SK-N-SH treated with all-trans-retinoic acid at 6 μM for 48 hours (cell line): Measurements from ENCODE around the gene ZNF202.

Experiments
- ATAC-seq: fragments of 200-7000 bp; cut with Tn5 transposase; 3 replicates; pipeline ENCODE4 v1.9.1; 2020; ENCODE audit warnings: mild to moderate bottlenecking, moderate library complexity
- ARNTL ChIP-seq: fragments of 450-650 bp; formaldehyde crosslinking; IDR thresholded peaks from 2 replicates; pipeline ENCODE4 v1.5.0; 2020; ENCODE audit warnings: low read depth, mild to moderate bottlenecking, moderate library complexity, borderline replicate concordance
- BACH2 ChIP-seq: fragments of 250-450 bp; sonication (Bioruptor Pico); IDR thresholded peaks from 2 replicates; pipeline ENCODE4 v1.9.0; 2021; ENCODE audit warnings: mild to moderate bottlenecking, borderline replicate concordance
- CSDC2 ChIP-seq: fragments of 250-450 bp; sonication (Bioruptor Pico); IDR thresholded peaks from 2 replicates; pipeline ENCODE4 v1.5.0; 2020; ENCODE audit warnings: mild to moderate bottlenecking, moderate library complexity
- ESRRG ChIP-seq: fragments of 250-450 bp; sonication (Bioruptor Pico); IDR thresholded peaks from 2 replicates; pipeline ENCODE4 v1.6.1; 2021; ENCODE audit warnings: mild to moderate bottlenecking
- GLIS3 ChIP-seq: fragments of 250-450 bp; sonication (Bioruptor Pico); IDR thresholded peaks from 2 replicates; pipeline ENCODE4 v1.5.0; 2020; ENCODE audit warnings: mild to moderate bottlenecking, moderate library complexity
- ISL1 ChIP-seq: fragments of 250-450 bp; sonication (Bioruptor Pico); IDR thresholded peaks from 2 replicates; pipeline ENCODE4 v2.1.2; 2022; ENCODE audit warnings: mild to moderate bottlenecking, moderate library complexity
- OSR1 ChIP-seq: fragments of 250-450 bp; sonication (Bioruptor Pico); IDR thresholded peaks from 2 replicates; pipeline ENCODE4 v1.8.0; 2022; ENCODE audit warnings: moderate library complexity, mild to moderate bottlenecking, inconsistent platforms
- PATZ1 ChIP-seq: fragments of 250-450 bp; sonication (Bioruptor Pico); IDR thresholded peaks from 2 replicates; pipeline ENCODE4 v1.8.0; 2020; ENCODE audit warnings: mild to moderate bottlenecking, moderate library complexity, borderline replicate concordance
- POU6F1 ChIP-seq: fragments of 250-450 bp; sonication (Bioruptor Pico); IDR thresholded peaks from 2 replicates; pipeline ENCODE4 v1.8.0; 2021; ENCODE audit warnings: low read depth, mild to moderate bottlenecking, moderate library complexity, borderline replicate concordance
- PPARA ChIP-seq: fragments of 250-450 bp; sonication (Bioruptor Pico); IDR thresholded peaks from 2 replicates; pipeline ENCODE4 v1.5.0; 2020; ENCODE audit warnings: mild to moderate bottlenecking, borderline replicate concordance
- RARB ChIP-seq: fragments of 250-450 bp; sonication (Bioruptor Pico); IDR thresholded peaks from 2 replicates; pipeline ENCODE4 v1.8.0; 2021; ENCODE audit warnings: mild to moderate bottlenecking, moderate library complexity
- SNAI2 ChIP-seq: fragments of 250-450 bp; sonication (Bioruptor Pico); IDR thresholded peaks from 2 replicates; pipeline ENCODE4 v1.5.0; 2020; ENCODE audit warnings: mild to moderate bottlenecking, moderate library complexity
- TCF4 ChIP-seq: fragments of 250-450 bp; sonication (Bioruptor Pico); IDR thresholded peaks from 2 replicates; pipeline ENCODE4 v1.8.0; 2021; ENCODE audit warnings: mild to moderate bottlenecking, moderate library complexity, borderline replicate concordance
- TOX ChIP-seq: fragments of 250-450 bp; sonication (Bioruptor Pico); IDR thresholded peaks from 2 replicates; pipeline ENCODE4 v1.8.0; 2021; ENCODE audit warnings: mild to moderate bottlenecking, moderate library complexity, borderline replicate concordance
- TSHZ2 ChIP-seq: fragments of 250-450 bp; sonication (Bioruptor Pico); IDR thresholded peaks from 2 replicates; pipeline ENCODE4 v1.5.0; 2020; ENCODE audit warnings: mild to moderate bottlenecking, moderate library complexity
- ZC3H10 ChIP-seq: fragments of 250-450 bp; sonication (Bioruptor Pico); IDR thresholded peaks from 2 replicates; pipeline ENCODE4 v1.5.1; 2021; ENCODE audit warnings: mild to moderate bottlenecking, moderate library complexity
- ZFP3 ChIP-seq: fragments of 250-450 bp; sonication (Bioruptor Pico); IDR thresholded peaks from 2 replicates; pipeline ENCODE4 v1.5.0; 2020; ENCODE audit warnings: mild to moderate bottlenecking, moderate library complexity
- ZFP30 ChIP-seq: fragments of 450-650 bp; formaldehyde crosslinking; IDR thresholded peaks from 2 replicates; pipeline ENCODE4 v1.5.0; 2022; ENCODE audit warnings: mild to moderate bottlenecking, moderate library complexity
- ZNF565 ChIP-seq: fragments of 450-650 bp; formaldehyde crosslinking; conservative IDR thresholded peaks from 2 replicates; pipeline ENCODE4 v1.5.0; 2020; ENCODE audit warnings: low read depth, mild to moderate bottlenecking, moderate library complexity
- ZNF70 ChIP-seq: fragments of 450-650 bp; formaldehyde crosslinking; IDR thresholded peaks from 2 replicates; pipeline ENCODE4 v1.5.0; 2020; ENCODE audit warnings: mild to moderate bottlenecking, moderate library complexity
- ZNF8 ChIP-seq: fragments of 450-650 bp; formaldehyde crosslinking; IDR thresholded peaks from 2 replicates; pipeline ENCODE4 v1.5.0; 2020; ENCODE audit warnings: mild to moderate bottlenecking, moderate library complexity
- TF ChIP-seq, protein P1 (sequence below): fragments of 250-450 bp; sonication (Bioruptor Pico); IDR thresholded peaks from 2 replicates; pipeline ENCODE4 v1.5.1; 2020; ENCODE audit warnings: low read depth, mild to moderate bottlenecking, moderate library complexity

Gene ZNF202

DNA sequence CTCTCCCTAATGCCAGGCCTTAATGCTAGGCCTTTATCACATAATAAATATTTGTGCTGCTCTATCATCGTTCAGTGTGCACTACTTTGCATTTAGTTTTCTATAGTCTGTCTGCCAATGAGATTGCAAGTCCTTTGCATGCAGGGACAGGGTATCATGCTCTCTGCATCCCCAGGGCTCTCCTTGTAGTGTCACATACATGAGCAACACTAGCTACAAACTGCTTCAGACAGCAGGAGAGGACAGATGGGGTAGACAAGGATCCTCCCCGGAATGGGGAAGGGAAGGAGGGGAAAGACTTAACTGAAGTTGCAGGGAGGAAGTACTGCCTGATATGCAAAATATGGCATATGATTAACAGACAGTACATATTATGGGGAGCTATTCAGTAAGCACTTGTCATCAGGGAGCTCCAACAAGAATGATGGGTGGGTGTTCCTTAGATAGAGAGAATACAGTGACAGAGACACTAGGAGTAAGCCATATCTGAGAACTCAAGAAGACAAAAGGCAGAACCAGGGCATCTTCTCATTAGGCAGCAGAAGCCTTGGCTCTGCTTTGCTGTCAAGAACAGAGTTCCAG, 42.8 kb downstream of the ZNF202 start:
- TF ChIP-seq TSHZ2 (CRISPR knock-in tag) (no peak), PATZ1 (CRISPR knock-in tag) (no peak), PPARA (CRISPR knock-in tag) (no peak)
- ATAC-seq, result no peak

GRCh38 chr11:123696183-123696582, 45.3 kb downstream of the ZNF202 start:
- TF ChIP-seq POU6F1 (CRISPR knock-in tag), result no peak
- TF ChIP-seq, protein P1, sequence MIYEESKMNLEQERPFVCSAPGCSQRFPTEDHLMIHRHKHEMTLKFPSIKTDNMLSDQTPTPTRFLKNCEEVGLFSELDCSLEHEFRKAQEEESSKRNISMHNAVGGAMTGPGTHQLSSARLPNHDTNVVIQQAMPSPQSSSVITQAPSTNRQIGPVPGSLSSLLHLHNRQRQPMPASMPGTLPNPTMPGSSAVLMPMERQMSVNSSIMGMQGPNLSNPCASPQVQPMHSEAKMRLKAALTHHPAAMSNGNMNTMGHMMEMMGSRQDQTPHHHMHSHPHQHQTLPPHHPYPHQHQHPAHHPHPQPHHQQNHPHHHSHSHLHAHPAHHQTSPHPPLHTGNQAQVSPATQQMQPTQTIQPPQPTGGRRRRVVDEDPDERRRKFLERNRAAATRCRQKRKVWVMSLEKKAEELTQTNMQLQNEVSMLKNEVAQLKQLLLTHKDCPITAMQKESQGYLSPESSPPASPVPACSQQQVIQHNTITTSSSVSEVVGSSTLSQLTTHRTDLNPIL (CRISPR knock-in tag), result no peak
- no peak for TF ChIP-seq ZFP30
- no peak for TF ChIP-seq ZNF8 (CRISPR knock-in tag)
- no peak for TF ChIP-seq ZFP3 (CRISPR knock-in tag)
- TF ChIP-seq ISL1 (CRISPR knock-in tag), result no peak
- TF ChIP-seq TOX, result no peak
- TF ChIP-seq PATZ1 (CRISPR knock-in tag), result no peak
- no peak for TF ChIP-seq CSDC2 (CRISPR knock-in tag)
- TF ChIP-seq, all 23 proteins: peak for 0
- no peak for ATAC-seq

DNA sequence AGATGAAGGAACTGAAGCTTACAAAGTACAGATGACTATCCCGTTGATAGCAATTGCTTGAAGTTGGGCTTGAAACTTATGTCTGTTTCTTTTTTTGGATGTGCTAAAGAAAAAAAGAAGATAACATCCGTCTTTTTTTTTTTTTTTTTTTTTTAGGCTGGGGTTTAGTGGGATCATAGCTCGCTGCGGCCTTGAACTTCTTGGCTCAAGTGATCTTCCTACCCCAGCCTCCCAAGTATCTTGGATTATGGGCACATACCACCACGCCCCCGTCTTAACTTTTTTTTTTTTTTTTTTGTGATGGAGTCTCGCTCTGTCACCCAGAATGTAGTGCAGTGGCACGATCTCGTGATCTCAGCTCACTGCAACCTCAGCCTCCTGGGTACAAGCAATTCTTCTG, 46.2 kb downstream of the ZNF202 start:
- TF ChIP-seq RARB (no peak), OSR1 (CRISPR knock-in tag) (no peak), ESRRG (CRISPR knock-in tag) (no peak), ZNF565 (CRISPR knock-in tag) (no peak), PPARA (CRISPR knock-in tag) (no peak), ZNF8 (CRISPR knock-in tag) (no peak), ARNTL (no peak), TOX (no peak), ZC3H10 (CRISPR knock-in tag) (no peak), GLIS3 (no peak), SNAI2 (CRISPR knock-in tag) (no peak), BACH2 (no peak), PATZ1 (CRISPR knock-in tag) (no peak), ISL1 (CRISPR knock-in tag) (no peak), POU6F1 (CRISPR knock-in tag) (no peak), ZFP30 (no peak), ZNF70 (CRISPR knock-in tag) (no peak), CSDC2 (CRISPR knock-in tag) (no peak), TCF4 (CRISPR knock-in tag) (no peak)
- TF ChIP-seq, protein P1 (CRISPR knock-in tag), result no peak
- ATAC-seq, result no peak
